ENCODE data around the gene LIG1. TPM values are rescaled to one million over a fixed set of nuclear protein-coding genes. Genes with fewer than 3 reads are reported as not detected.
A peak's percentile ranks its signal among the peaks of the same experiment; 100 is the strongest.

Gene LIG1
- total RNA-seq, 4 donors from 2014 or later, result 17.7 to 33.3 (median 26.7) TPM

- Histone ChIP-seq H3K36me3 (peaks cover 0 to 7% of the 10 kb centered on the region in 2 donors), H3K27me3 (no peaks in the 10 kb centered on the region), H3K4me1 (peaks cover 5 to 21% of the 10 kb centered on the region in 2 donors), H3K9me3 (no peaks in the 10 kb centered on the region), H3K27ac (peak overlapping the region; percentile 62 to 84 (median 80)), H3K4me3 (replicated peaks in 1 of 3) (peak overlapping the region in 1 of 3 donors; percentile 17)
- intact Hi-C loops (cut with DNase I), result loop anchor here (10.0 kb wide), 1 partner anchor 48 kb away; the partner anchor contains the start of gene CARD8
- TF ChIP-seq POLR2A (IDR thresholded peaks at IDR 0.05) (peak in 1 of 2 donors; percentile 69), CTCF (IDR thresholded peaks at IDR 0.05) (no peak)
- WGBS, 2 donors, result 60 to 79% methylated on average over 8 to 9 of the region's 9 CpGs
- DNase-seq, result peak; percentile 25 to 91
These were observed 36.4 kb upstream of the LIG1 start for GRCh38 chr19:48206397-48207093.

DNA sequence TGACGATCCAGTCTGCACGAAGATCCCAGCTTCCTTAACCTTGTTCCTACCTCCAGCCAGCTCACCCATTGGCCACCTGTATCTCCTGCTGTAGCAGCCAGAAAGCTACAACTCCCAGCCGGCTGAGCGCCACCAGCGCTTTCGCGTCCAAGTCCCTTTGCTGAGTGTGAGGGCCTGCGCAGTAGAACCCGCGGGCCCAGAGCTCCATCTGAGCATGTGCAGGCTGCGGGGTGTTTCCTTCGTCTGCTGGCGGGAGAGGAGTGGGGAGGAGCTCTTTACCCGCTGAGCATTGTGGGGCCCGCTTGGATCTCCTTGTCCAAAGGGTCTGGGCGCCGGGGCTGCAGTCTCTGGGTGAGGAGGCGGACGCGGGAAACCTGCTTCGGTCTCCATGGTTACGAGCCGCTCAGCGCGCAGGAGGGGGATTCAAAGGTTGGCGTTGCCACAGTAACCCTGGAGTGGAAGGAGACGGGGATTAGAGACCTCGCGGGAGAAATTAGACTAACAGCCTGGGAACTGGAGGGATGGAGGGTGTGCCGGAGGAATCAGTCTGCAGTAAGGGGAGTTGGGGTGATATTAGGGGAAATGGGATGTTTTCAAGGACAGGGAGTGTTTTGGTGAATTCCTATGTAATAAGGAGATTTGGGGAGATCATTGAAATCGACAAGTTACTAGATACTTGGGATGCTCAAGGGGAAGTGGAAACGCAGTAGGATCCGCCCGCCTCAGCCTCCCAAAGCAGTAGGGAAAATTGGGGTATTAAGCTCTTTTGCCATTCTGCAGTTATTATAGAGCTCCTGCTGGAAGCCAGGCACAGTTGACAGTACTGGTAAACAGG is 33.9 kb upstream of the LIG1 start:
- peak overlapping the region; percentile 17 to 78 (median 70) for H3K27ac ChIP-seq
- DNase-seq, result peak; percentile 95 to 96
- no peaks in the 10 kb centered on the region for H3K9me3 ChIP-seq
- intact Hi-C loops (cut with DNase I), result loop anchor here (10.0 kb wide), 1 partner anchor 51 kb away; the partner anchor contains the start of gene CARD8
- H3K27me3 ChIP-seq, result no peaks in the 10 kb centered on the region
- TF ChIP-seq POLR2A (IDR thresholded peaks at IDR 0.05) (peak; percentile 31 to 90), CTCF (IDR thresholded peaks at IDR 0.05) (peak in 1 of 6 experiments; percentile 28)
- 0 to 1% methylated on average over 25 to 34 of the region's 34 CpGs for WGBS, 2 donors
- peaks cover 5 to 21% of the 10 kb centered on the region in 2 donors for H3K4me1 ChIP-seq
- H3K36me3 ChIP-seq, result no peaks in the 10 kb centered on the region
- H3K4me3 ChIP-seq (replicated peaks in 1 of 3), result peak overlapping the region; percentile 1 to 52 (median 38)

DNA sequence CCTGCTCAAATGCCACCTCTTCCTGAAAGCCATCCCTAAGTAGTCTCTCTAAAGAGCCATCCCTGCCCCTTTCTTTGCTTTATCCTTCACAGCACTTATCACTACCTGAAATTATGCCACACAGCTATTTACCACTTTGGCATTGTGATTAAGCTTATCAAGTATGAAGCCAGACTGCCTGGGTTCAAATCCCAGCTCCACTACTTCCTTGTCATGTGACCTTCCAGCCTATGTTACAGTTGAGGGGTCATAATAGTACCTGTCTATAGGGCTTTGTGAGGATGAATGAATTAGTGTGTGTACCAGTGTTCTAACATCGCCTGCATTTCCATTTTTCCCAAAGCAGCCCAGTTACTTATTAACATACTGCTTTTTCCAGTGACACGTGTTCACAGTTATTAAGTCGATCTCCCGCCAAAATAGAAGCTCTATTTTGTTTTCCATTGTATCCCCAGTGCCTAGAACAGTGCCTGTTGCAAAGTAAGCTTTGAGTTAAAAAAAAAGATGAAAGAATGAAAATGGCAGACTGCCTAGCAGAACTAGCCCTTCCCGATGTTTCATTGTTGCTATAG is 33.2 kb upstream of the LIG1 start:
- no peak for DNase-seq

DNA sequence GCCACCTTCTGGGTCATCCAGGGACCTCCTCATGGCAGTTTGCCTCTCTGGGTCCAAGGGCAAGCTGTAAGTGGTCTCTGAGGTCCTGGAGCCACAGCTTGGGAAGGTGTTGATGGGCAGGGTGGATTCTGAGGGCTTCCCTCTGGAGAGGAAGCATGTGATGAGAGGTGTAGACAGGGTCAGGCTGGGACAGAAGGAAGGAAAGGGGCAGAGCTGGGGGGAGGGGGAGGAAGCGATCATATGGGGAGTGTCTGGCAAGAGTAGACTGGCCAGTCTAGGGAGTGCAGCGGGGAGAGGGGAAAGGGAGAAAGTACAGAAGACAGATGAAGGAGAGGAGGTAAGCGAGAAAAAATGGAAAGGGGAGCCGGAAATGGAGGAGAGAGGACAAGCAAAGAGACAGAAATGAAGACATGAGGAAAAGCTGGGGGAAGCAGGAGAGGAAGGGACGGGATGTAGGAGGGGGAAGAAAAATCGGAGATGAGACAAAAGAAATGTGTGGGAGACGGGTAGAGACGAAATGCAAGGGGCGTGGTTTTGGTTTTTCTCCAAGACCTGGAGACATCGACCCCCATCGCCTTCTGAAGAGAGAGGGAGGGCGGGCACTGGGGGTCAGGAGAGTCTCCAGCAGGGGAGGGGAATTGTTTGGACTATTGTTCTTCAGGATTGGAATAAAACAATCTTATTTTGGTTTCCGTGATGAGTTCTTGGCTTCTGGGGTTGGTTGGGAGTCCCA is 27.0 kb upstream of the LIG1 start:
- H3K4me3 ChIP-seq (replicated peaks in 1 of 3), result no peak overlapping the region
- WGBS, 2 donors, result 44 to 57% methylated on average over 13 of the region's 13 CpGs

More for the DNA sequence above, 33.2 kb upstream of the LIG1 start:
- TF ChIP-seq POLR2A (IDR thresholded peaks at IDR 0.05), result no peak
- no peak for TF ChIP-seq CTCF (IDR thresholded peaks at IDR 0.05)
- Histone ChIP-seq H3K9me3 (no peaks in the 10 kb centered on the region), H3K27ac (peak overlapping the region; percentile 17 to 78 (median 70)), H3K4me3 (replicated peaks in 1 of 3) (peak overlapping the region; percentile 1 to 52 (median 16)), H3K27me3 (no peaks in the 10 kb centered on the region), H3K36me3 (no peaks in the 10 kb centered on the region), H3K4me1 (peaks cover 5 to 21% of the 10 kb centered on the region in 2 donors)
- intact Hi-C loops (cut with DNase I), result loop anchor here (10.0 kb wide), 1 partner anchor 51 kb away; the partner anchor contains the start of gene CARD8
- 11 to 23% methylated on average over 5 of the region's 5 CpGs for WGBS, 2 donors

More for the DNA sequence above, 27.0 kb upstream of the LIG1 start:
- intact Hi-C loops (cut with DNase I), result no loop called here
- Histone ChIP-seq H3K4me1 (no peaks in the 10 kb centered on the region), H3K9me3 (no peaks in the 10 kb centered on the region), H3K27ac (no peak overlapping the region), H3K27me3 (no peaks in the 10 kb centered on the region), H3K36me3 (no peaks in the 10 kb centered on the region)
- no peak for DNase-seq
- TF ChIP-seq CTCF (IDR thresholded peaks at IDR 0.05) (no peak), POLR2A (IDR thresholded peaks at IDR 0.05) (no peak)
